Muscle of leg (tissue), 11 donors: ENCODE results near the gene MAD1L1. TPM values are rescaled to one million over a fixed set of nuclear protein-coding genes. Genes with fewer than 3 reads are reported as not detected.

Experiments used
- DNase-seq: peaks from one replicate; pipeline ENCODE4 v3.0.0; 2013
- H3K27ac ChIP-seq: one replicate; pipeline ENCODE4 v1.5.1; 2013; ENCODE audit warnings: mild to moderate bottlenecking, low read length, control low read depth
- H3K27me3 ChIP-seq: one replicate; pipeline ENCODE4 v1.6.1; 2013; ENCODE audit warnings: low read length; ENCODE audit not compliant: control insufficient read depth, insufficient read depth
- H3K36me3 ChIP-seq: one replicate; pipeline ENCODE4 v1.6.1; 2013; ENCODE audit warnings: low read length; ENCODE audit not compliant: control insufficient read depth, insufficient read depth
- H3K4me1 ChIP-seq: one replicate; pipeline ENCODE4 v1.6.1; 2013; ENCODE audit warnings: low read length; ENCODE audit not compliant: control insufficient read depth, insufficient read depth
- H3K4me3 ChIP-seq: one replicate; pipeline ENCODE4 v1.5.1; 2013; ENCODE audit warnings: low read length, control low read depth
- H3K9me3 ChIP-seq: replicated peaks from 2 replicates; pipeline ENCODE4 v1.6.1; 2013; ENCODE audit warnings: low read depth, low read length; ENCODE audit not compliant: control insufficient read depth
- WGBS: methylation state at CpG from one replicate; pipeline ENCODE4 v1.1.5; 2013; ENCODE audit warnings: missing lambda C conversion rate; ENCODE audit not compliant: insufficient coverage; 5-methylcytosine and 5-hydroxymethylcytosine counted together
- polyA plus RNA-seq, 8 donors: library from polyadenylated mRNA; unstranded; fragments of 120-200 nt; gene quantifications; one replicate each; pipeline versions ENCODE4 v1.2.1 to v1.2.3, GENCODE V29; 2013; ENCODE audit warnings: inconsistent platforms in 1 of 8, low replicate concordance in 1 of 8; ENCODE audit not compliant: insufficient read length in 8 of 8, insufficient read depth in 1 of 8
- total RNA-seq: library from RNA; stranded (reverse); fragments of 120-200 nt; gene quantifications from one replicate; pipeline ENCODE4 v1.2.4, GENCODE V29; 2013

MAD1L1 gene
- total and polyA plus RNA-seq, 9 donors, result 19.1 to 38.7 (median 21.8) TPM

- WGBS, result 88% methylated on average over 21 of the region's 29 CpGs
- no peak overlapping the region for H3K27ac ChIP-seq
- H3K27me3 ChIP-seq, result no peaks in the 10 kb centered on the region
- H3K4me1 ChIP-seq, result peaks cover 33% of the 10 kb centered on the region
- H3K36me3 ChIP-seq, result no peaks in the 10 kb centered on the region
- H3K4me3 ChIP-seq, result no peak overlapping the region
- H3K9me3 ChIP-seq, result no peaks in the 10 kb centered on the region
- no peak for DNase-seq
Measured at GRCh38 chr7:2004841-2005725, 227.7 kb downstream of the MAD1L1 start.

- Histone ChIP-seq H3K9me3 (no peaks in the 10 kb centered on the region), H3K4me3 (no peak overlapping the region), H3K27ac (no peak overlapping the region), H3K4me1 (peaks cover 32% of the 10 kb centered on the region), H3K36me3 (no peaks in the 10 kb centered on the region), H3K27me3 (no peaks in the 10 kb centered on the region)
- DNase-seq, result no peak
- 90% methylated on average over 36 of the region's 39 CpGs for WGBS
Measured at GRCh38 chr7:2003931-2004812, 228.6 kb downstream of the MAD1L1 start.

GRCh38 chr7:2003451-2003930 is 229.3 kb downstream of the MAD1L1 start:
- H3K27ac ChIP-seq, result no peak overlapping the region
- 81% methylated on average over 8 of the region's 10 CpGs for WGBS
- no peak for DNase-seq

GRCh38 chr7:2002561-2003450 is 229.9 kb downstream of the MAD1L1 start:
- DNase-seq, result no peak
- Histone ChIP-seq H3K4me1 (peaks cover 26% of the 10 kb centered on the region), H3K4me3 (no peak overlapping the region), H3K27ac (no peak overlapping the region), H3K9me3 (no peaks in the 10 kb centered on the region), H3K36me3 (no peaks in the 10 kb centered on the region), H3K27me3 (no peaks in the 10 kb centered on the region)
- 74% methylated on average over 13 of the region's 21 CpGs for whole genome bisulfite sequencing

More at GRCh38 chr7:2003451-2003930, 229.3 kb downstream of the MAD1L1 start:
- no peaks in the 10 kb centered on the region for H3K27me3 ChIP-seq
- no peaks in the 10 kb centered on the region for H3K36me3 ChIP-seq
- peaks cover 26% of the 10 kb centered on the region for H3K4me1 ChIP-seq
- no peaks in the 10 kb centered on the region for H3K9me3 ChIP-seq
- no peak overlapping the region for H3K4me3 ChIP-seq

GRCh38 chr7:2001601-2002442 is 230.9 kb downstream of the MAD1L1 start:
- Histone ChIP-seq H3K27ac (no peak overlapping the region), H3K9me3 (no peaks in the 10 kb centered on the region), H3K4me3 (no peak overlapping the region), H3K4me1 (peaks cover 26% of the 10 kb centered on the region), H3K27me3 (no peaks in the 10 kb centered on the region), H3K36me3 (no peaks in the 10 kb centered on the region)
- no peak for DNase-seq
- WGBS, result 77% methylated on average over 30 of the region's 33 CpGs

GRCh38 chr7:2000746-2001321 is 231.9 kb downstream of the MAD1L1 start:
- Histone ChIP-seq H3K27ac (no peak overlapping the region), H3K4me3 (no peak overlapping the region), H3K27me3 (no peaks in the 10 kb centered on the region), H3K9me3 (no peaks in the 10 kb centered on the region), H3K36me3 (no peaks in the 10 kb centered on the region), H3K4me1 (peaks cover 26% of the 10 kb centered on the region)
- DNase-seq, result no peak
- 85% methylated on average over 24 of the region's 25 CpGs for WGBS

- no peak for DNase-seq
- Histone ChIP-seq H3K4me3 (no peak overlapping the region), H3K9me3 (no peaks in the 10 kb centered on the region), H3K27me3 (no peaks in the 10 kb centered on the region), H3K36me3 (no peaks in the 10 kb centered on the region), H3K27ac (no peak overlapping the region), H3K4me1 (peaks cover 30% of the 10 kb centered on the region)
- 91% methylated on average over 25 of the region's 27 CpGs for WGBS
Measured at GRCh38 chr7:2000153-2000687, 232.5 kb downstream of the MAD1L1 start.

GRCh38 chr7:1999278-1999984 is 233.3 kb downstream of the MAD1L1 start:
- no peaks in the 10 kb centered on the region for H3K36me3 ChIP-seq
- no peak for DNase-seq
- H3K4me3 ChIP-seq, result no peak overlapping the region
- 89% methylated on average over 21 of the region's 21 CpGs for WGBS
- no peaks in the 10 kb centered on the region for H3K27me3 ChIP-seq
- no peak overlapping the region for H3K27ac ChIP-seq
- no peaks in the 10 kb centered on the region for H3K9me3 ChIP-seq
- peaks cover 38% of the 10 kb centered on the region for H3K4me1 ChIP-seq
